HepG2 (cell line): Measurements from ENCODE around the gene SLC22A15. TPM values are rescaled to one million over a fixed set of nuclear protein-coding genes. Genes with fewer than 3 reads are reported as not detected.

Experiments
- E2F1 ChIP-seq: sonication (generic); formaldehyde crosslinking; IDR thresholded peaks from 2 replicates; pipeline ENCODE4 v1.5.0; 2020; ENCODE audit warnings: missing genetic modification reagents
- GATAD1 ChIP-seq: IDR thresholded peaks from 2 replicates; pipeline ENCODE4 v1.6.1; 2016; ENCODE audit warnings: missing genetic modification reagents, missing compliant biosample characterization
- KDM5A ChIP-seq: fragments of 200-600 bp; sonication (generic); IDR thresholded peaks from 2 replicates; pipeline ENCODE4 v1.7.0; 2018; ENCODE audit warnings: antibody characterized with exemption, mild to moderate bottlenecking, low read length, borderline replicate concordance
- LRRFIP1 ChIP-seq: sonication (generic); formaldehyde crosslinking; conservative IDR thresholded peaks from 2 replicates; pipeline ENCODE4 v1.4.0; 2020; ENCODE audit warnings: missing genetic modification reagents
- MEIS1 ChIP-seq: sonication (generic); formaldehyde crosslinking; IDR thresholded peaks from 2 replicates; pipeline ENCODE4 v1.9.0; 2021; ENCODE audit warnings: mild to moderate bottlenecking, missing genetic modification reagents, moderate library complexity, borderline replicate concordance
- PHF21A ChIP-seq: sonication (generic); formaldehyde crosslinking; IDR thresholded peaks from 2 replicates; pipeline ENCODE4 v1.5.0; 2020; ENCODE audit warnings: mild to moderate bottlenecking, missing genetic modification reagents
- PHF8 ChIP-seq: sonication (generic); formaldehyde crosslinking; IDR thresholded peaks from 2 replicates; pipeline ENCODE4 v1.5.0; 2020; ENCODE audit warnings: missing genetic modification reagents
- PLSCR1 ChIP-seq: sonication (generic); formaldehyde crosslinking; IDR thresholded peaks from 2 replicates; pipeline ENCODE4 v1.5.0; 2020; ENCODE audit warnings: missing genetic modification reagents, mild to moderate bottlenecking, borderline replicate concordance
- SMAD3 ChIP-seq: sonication (generic); formaldehyde crosslinking; IDR thresholded peaks from 2 replicates; pipeline ENCODE4 v1.4.0; 2020; ENCODE audit warnings: missing genetic modification reagents
- SMYD3 ChIP-seq: sonication (generic); formaldehyde crosslinking; IDR thresholded peaks from 2 replicates; pipeline ENCODE4 v1.8.1; 2023; ENCODE audit warnings: mild to moderate bottlenecking, missing genetic modification reagents
- SOX6 ChIP-seq, 2 experiments: fragments of 450-650 bp in 1 of 2; sonication (generic) in 1 of 2; formaldehyde crosslinking in 1 of 2; IDR thresholded peaks; 2 replicates each; pipeline versions ENCODE4 v1.4.0 to v1.6.1; 2017 to 2020; ENCODE audit warnings: antibody characterized with exemption in 1 of 2, mild to moderate bottlenecking in 1 of 2, missing genetic modification reagents in 1 of 2
- SUZ12 ChIP-seq: fragments of 150-350 bp; IDR thresholded peaks from 2 replicates; pipeline ENCODE4 v1.6.1; 2014; ENCODE audit warnings: low read depth, low read length
- TBX3 ChIP-seq: fragments of 450-650 bp; IDR thresholded peaks from 2 replicates; pipeline ENCODE4 v1.6.1; 2017; ENCODE audit warnings: antibody characterized with exemption, mild to moderate bottlenecking, inconsistent platforms, borderline replicate concordance
- ZMYM2 ChIP-seq: sonication (generic); formaldehyde crosslinking; IDR thresholded peaks from 2 replicates; pipeline ENCODE4 v1.8.0; 2022; ENCODE audit warnings: mild to moderate bottlenecking, missing genetic modification reagents
- ZNF263 ChIP-seq: sonication (generic); formaldehyde crosslinking; IDR thresholded peaks from 2 replicates; pipeline ENCODE4 v1.4.0; 2020; ENCODE audit warnings: missing genetic modification reagents
- ZNF282 ChIP-seq: fragments of 450-650 bp; IDR thresholded peaks from 2 replicates; pipeline ENCODE4 v1.6.1; 2018; ENCODE audit not compliant: partially characterized antibody
- ZNF292 ChIP-seq: sonication (generic); formaldehyde crosslinking; IDR thresholded peaks from 2 replicates; pipeline ENCODE4 v1.8.1; 2022; ENCODE audit warnings: mild to moderate bottlenecking, low read depth, missing genetic modification reagents, borderline replicate concordance
- ZNF646 ChIP-seq: sonication (generic); formaldehyde crosslinking; IDR thresholded peaks from 2 replicates; pipeline ENCODE4 v1.9.0; 2021; ENCODE audit warnings: mild to moderate bottlenecking, missing genetic modification reagents
- ZNF678 ChIP-seq: sonication (generic); formaldehyde crosslinking; IDR thresholded peaks from 2 replicates; pipeline ENCODE4 v1.4.0; 2020; ENCODE audit warnings: mild to moderate bottlenecking, missing genetic modification reagents
- ZNF841 ChIP-seq: sonication (generic); formaldehyde crosslinking; IDR thresholded peaks from 2 replicates; pipeline ENCODE4 v1.8.1; 2023; ENCODE audit warnings: missing genetic modification reagents, borderline replicate concordance
- polyA plus RNA-seq, 8 experiments: library from polyadenylated mRNA; depleted of rRNA in 3 of 8; stranded (reverse) in 7 of 8; unstranded in 1 of 8; fragments of >200 nt; fragmentation: Illumina TruSeq in 4 of 8; extraction: Trizol in 4 of 8; gene quantifications; 2 replicates each; pipeline versions ENCODE4 v1.2.1 to v1.2.3, GENCODE V29; 2011 to 2016; ENCODE audit warnings: low read depth in 4 of 8, missing spikeins in 1 of 8, mixed read lengths in 1 of 8; ENCODE audit not compliant: insufficient read depth in 1 of 8
- total RNA-seq, 5 experiments: library from RNA; depleted of rRNA; stranded (reverse); fragments of >200 nt; fragmentation: Illumina TruSeq; extraction: Trizol; gene quantifications; 2 replicates each; pipeline ENCODE4 v1.2.3, GENCODE V29; 2016; ENCODE audit warnings: low read depth in 1 of 5

The SLC22A15 gene
- total and polyA plus RNA-seq, 2 of the 13 experiments (the other 11 are each of a cell fraction or from before 2014, with no cell fraction given): 0.24 to 1.7 TPM

- peak; percentile 88 for TF ChIP-seq ZNF646 (CRISPR knock-in tag)
- TF ChIP-seq LRRFIP1 (CRISPR knock-in tag): no peak
- 0 out of 2 replicates have a peak, but pooled peaks have one; percentile 2 for TF ChIP-seq ZNF263 (CRISPR knock-in tag)
- TF ChIP-seq KDM5A: no peak
- TF ChIP-seq PLSCR1 (CRISPR knock-in tag): no peak
- no peak for TF ChIP-seq E2F1 (CRISPR knock-in tag)
- TF ChIP-seq PHF8 (CRISPR knock-in tag): no peak
- TF ChIP-seq GATAD1 (CRISPR knock-in tag): 0 out of 2 replicates have a peak, but pooled peaks have one; percentile 23
- no peak for TF ChIP-seq TBX3
- no peak for TF ChIP-seq ZNF841 (CRISPR knock-in tag)
- TF ChIP-seq SMYD3 (CRISPR knock-in tag): no peak
- peak; percentile 36; the same call in 1 of the 2 replicates for TF ChIP-seq ZNF292 (CRISPR knock-in tag)
- TF ChIP-seq SUZ12: no peak
- no peak for TF ChIP-seq SOX6 (IDR thresholded peaks at IDR 0.05)
- TF ChIP-seq SOX6 (CRISPR knock-in tag; IDR thresholded peaks at IDR 0.05): no peak
- no peak for TF ChIP-seq ZNF282
- TF ChIP-seq MEIS1 (CRISPR knock-in tag): no peak
- 0 out of 2 replicates have a peak, but pooled peaks have one; percentile 35 for TF ChIP-seq ZMYM2
- no peak for TF ChIP-seq PHF21A
- TF ChIP-seq ZNF678 (CRISPR knock-in tag): no peak
- no peak for TF ChIP-seq SMAD3 (CRISPR knock-in tag)
These were observed 135.3 kb downstream of the SLC22A15 start (continued) for GRCh38 chr1:116111524-116112021.
